GM10266 (cell line): Measurements from ENCODE around the gene RHBDF1.
A peak's percentile ranks its signal among the peaks of the same experiment; 100 is the strongest.

Experiments used
- DNase-seq: peaks from one replicate; pipeline ENCODE4 v3.0.0; 2012; ENCODE audit errors: extremely low spot score
- CTCF ChIP-seq: IDR thresholded peaks from 2 replicates; pipeline ENCODE4 v1.5.1; 2012; ENCODE audit warnings: mild to moderate bottlenecking, low read depth; ENCODE audit not compliant: control insufficient read depth, insufficient read depth; ENCODE audit errors: missing control alignments

Gene RHBDF1

GRCh38 chr16:77807-78443 is 5.5 kb upstream of the RHBDF1 start, which contains the start of gene MPG:
Gene MPG, plus strand, starts transcription at chr16:78225. Its CDS starts 85 bp downstream, at chr16:78310.
- DNase-seq, result peak; percentile 99
- TF ChIP-seq CTCF, result no peak

GRCh38 chr16:77273-77806 is 4.9 kb upstream of the RHBDF1 start:
- no peak for TF ChIP-seq CTCF
- DNase-seq, result peak; percentile 80

DNA sequence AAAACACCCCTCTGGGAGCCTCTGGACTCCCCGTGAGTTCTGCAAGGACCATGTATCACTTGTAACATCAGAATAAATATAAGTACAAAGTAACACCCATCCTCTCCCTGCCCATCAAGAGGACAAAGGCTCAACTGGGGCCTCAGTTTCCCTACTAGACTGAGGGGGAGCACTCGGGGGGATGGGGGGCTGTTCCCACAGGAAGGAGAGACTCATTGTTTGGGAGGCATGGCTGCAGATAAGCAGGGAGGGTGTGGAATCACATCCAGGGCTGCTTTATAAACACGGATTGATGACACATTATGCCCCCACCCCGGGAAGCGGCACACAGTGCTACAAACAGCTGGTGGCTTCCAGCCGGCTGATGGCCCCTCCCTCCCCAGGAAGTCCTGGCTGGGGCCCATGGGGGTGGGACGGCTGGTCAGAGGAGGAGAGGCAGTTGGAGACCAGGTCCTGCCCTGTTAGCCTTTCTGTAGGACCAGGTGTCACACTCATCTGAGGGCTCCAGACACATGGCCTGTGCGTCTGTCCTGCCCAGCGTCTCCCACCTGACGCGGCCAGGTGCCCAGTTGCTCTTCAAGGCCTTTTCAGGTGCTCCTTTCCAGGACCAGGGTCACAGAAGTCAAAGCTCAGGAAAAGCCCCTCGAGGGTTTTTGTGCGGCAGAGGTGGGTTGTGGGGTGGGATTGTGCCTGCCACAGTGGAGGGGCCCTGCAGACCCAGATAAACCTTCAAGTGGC is 4.3 kb upstream of the RHBDF1 start:
- DNase-seq, result peak; percentile 65

GRCh38 chr16:75580-76501 is 3.4 kb upstream of the RHBDF1 start:
- no peak for DNase-seq
- TF ChIP-seq CTCF, result no peak

More for the DNA sequence above, 4.3 kb upstream of the RHBDF1 start:
- no peak for TF ChIP-seq CTCF

DNA sequence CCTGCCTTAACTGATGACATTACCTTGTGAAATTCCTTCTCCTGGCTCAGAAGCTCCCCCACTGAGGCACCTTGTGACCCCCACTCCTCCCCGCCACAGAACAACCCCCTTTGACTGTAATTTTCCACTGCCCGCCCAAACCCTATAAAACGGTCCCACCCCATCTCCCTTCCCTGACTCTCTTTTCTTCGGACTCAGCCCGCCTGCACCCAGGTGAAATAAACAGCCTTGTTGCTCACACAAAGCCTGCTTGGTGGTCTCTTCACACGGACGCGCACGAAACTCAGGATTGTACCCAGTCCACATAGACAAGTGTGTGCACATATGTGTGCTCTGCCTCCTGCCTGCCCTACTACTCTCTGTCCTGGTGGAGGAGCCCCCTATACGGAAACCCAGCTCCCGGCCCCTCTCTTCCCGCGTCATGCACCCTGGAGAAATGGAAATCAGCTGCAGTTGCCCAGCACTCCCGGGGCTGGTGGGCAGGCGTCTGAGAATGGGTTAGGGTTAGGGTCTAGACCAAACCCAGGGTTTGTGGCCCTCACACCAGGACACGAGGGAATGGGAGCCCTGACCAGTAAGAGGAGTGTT is 2.4 kb upstream of the RHBDF1 start:
- DNase-seq, result no peak
- TF ChIP-seq CTCF, result no peak

DNA sequence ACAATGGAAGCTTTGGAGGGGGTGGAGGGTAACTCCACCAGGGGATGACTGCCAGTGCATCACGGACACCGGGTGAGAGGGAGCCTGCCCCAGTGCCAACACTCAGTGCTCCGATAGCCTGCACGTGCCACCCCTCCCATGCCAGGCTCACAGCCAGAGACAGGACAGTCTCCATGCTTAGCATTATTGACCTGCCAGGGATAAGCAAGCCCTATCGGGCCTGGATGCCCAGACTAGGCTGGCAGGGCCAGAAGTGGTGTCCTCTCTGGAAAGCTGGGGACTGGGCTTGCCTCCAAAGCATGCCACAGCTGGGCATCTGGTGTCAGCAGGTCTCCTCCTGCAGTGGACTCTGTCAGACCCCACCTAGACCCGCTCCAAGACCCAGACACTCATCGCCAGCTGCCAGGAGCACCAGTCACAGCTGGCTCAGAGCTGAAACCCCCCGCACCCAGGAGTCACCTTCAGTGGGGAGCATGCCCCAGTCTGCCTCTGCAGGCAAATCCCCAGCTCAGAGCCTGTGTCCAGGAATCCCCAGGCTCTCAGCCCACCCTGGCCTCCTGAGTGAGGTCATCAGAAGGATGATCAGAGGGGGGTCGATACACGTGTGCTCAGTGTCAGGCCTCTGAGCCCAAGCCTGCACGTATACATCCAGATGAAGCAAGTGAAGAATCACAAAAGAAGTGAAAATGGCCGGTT is 1.8 kb upstream of the RHBDF1 start:
- TF ChIP-seq CTCF, result no peak

More for the DNA sequence above, 1.8 kb upstream of the RHBDF1 start:
- no peak for DNase-seq
